Measurements from ENCODE around the gene LCE2D.
"Not testable (repeated sequence)": the region's sequence is repeated elsewhere in the genome, so short reads cannot be mapped to it uniquely, and the experiment has no call there.

LCE2D gene

GRCh38 chr1:152663098-152663497, at the start of gene LCE2D:
Gene LCE2D (plus strand): TSS chr1:152663380. CDS start chr1:152664106, 726 bp downstream.
- no peak for DNase-seq (ENCODE audit: low read depth in 2 of 2)

GRCh38 chr1:152613511-152613910, 49.7 kb upstream of the LCE2D start, which contains the start of gene LCE3B:
Gene LCE3B (plus strand): TSS chr1:152613811. CDS start chr1:152613811, 0 bp downstream.
- DNase-seq (ENCODE audit: low read depth in 2 of 2), result no peak

GRCh38 chr1:152621993-152622392, 41.2 kb upstream of the LCE2D start:
- no peak for DNase-seq (ENCODE audit: low read depth in 2 of 2)

- DNase-seq (ENCODE audit: low read depth in 2 of 2), result no peak
Measured at GRCh38 chr1:152622803-152623202, 40.4 kb upstream of the LCE2D start, which contains the start of gene LCE3A. Gene LCE3A (minus strand): TSS chr1:152623103. CDS start chr1:152623103, 0 bp downstream.

- no peak for DNase-seq (ENCODE audit: low read depth in 2 of 2)
Measured at GRCh38 chr1:152623203-152623844, 39.9 kb upstream of the LCE2D start.

- DNase-seq (ENCODE audit: low read depth in 2 of 2), result no peak
Measured at GRCh38 chr1:152626744-152627143, 36.4 kb upstream of the LCE2D start.

GRCh38 chr1:152630596-152630995, 32.6 kb upstream of the LCE2D start:
- no peak for DNase-seq (ENCODE audit: low read depth in 2 of 2)

- no peak for DNase-seq (ENCODE audit: low read depth in 2 of 2)
Measured at GRCh38 chr1:152640351-152640750, 22.8 kb upstream of the LCE2D start.

GRCh38 chr1:152643945-152644344, 19.2 kb upstream of the LCE2D start:
- no peak for DNase-seq (ENCODE audit: low read depth in 2 of 2)

- no peak for DNase-seq (ENCODE audit: low read depth in 2 of 2)
Measured at GRCh38 chr1:152645146-152645545, 18.0 kb upstream of the LCE2D start.

GRCh38 chr1:152646656-152647055, 16.5 kb upstream of the LCE2D start:
- no peak for DNase-seq (ENCODE audit: low read depth in 2 of 2)

- DNase-seq (ENCODE audit: low read depth in 2 of 2), result peak; percentile 5 to 11
Measured at GRCh38 chr1:152654110-152654509, 9.1 kb upstream of the LCE2D start.

GRCh38 chr1:152656459-152656858, 6.7 kb upstream of the LCE2D start:
- DNase-seq (ENCODE audit: low read depth in 2 of 2), result no peak

GRCh38 chr1:152657677-152658076, 5.5 kb upstream of the LCE2D start:
- no peak for DNase-seq (ENCODE audit: low read depth in 2 of 2)

- no peak for DNase-seq (ENCODE audit: low read depth in 2 of 2)
Measured at GRCh38 chr1:152658649-152659048, 4.5 kb upstream of the LCE2D start.

GRCh38 chr1:152666171-152666570, 3.0 kb downstream of the LCE2D start:
- not testable (repeated sequence) for DNase-seq (ENCODE audit: low read depth in 2 of 2)

- DNase-seq (ENCODE audit: low read depth in 2 of 2), result no peak
Measured at GRCh38 chr1:152667648-152668047, 4.5 kb downstream of the LCE2D start.

- no peak for DNase-seq (ENCODE audit: low read depth in 2 of 2)
Measured at GRCh38 chr1:152673016-152673415, 9.8 kb downstream of the LCE2D start.

GRCh38 chr1:152674983-152675382, 11.8 kb downstream of the LCE2D start, which contains the start of gene LCE2C:
Gene LCE2C (plus strand): TSS chr1:152675279. CDS start chr1:152676016, 737 bp downstream.
- not testable (repeated sequence) for DNase-seq (ENCODE audit: low read depth in 2 of 2)

- DNase-seq (ENCODE audit: low read depth in 2 of 2), result no peak
Measured at GRCh38 chr1:152679459-152679858, 16.3 kb downstream of the LCE2D start.

GRCh38 chr1:152681616-152682015, 18.4 kb downstream of the LCE2D start:
- no peak for DNase-seq (ENCODE audit: low read depth in 2 of 2)

GRCh38 chr1:152683846-152684245, 20.7 kb downstream of the LCE2D start:
- no peak for DNase-seq (ENCODE audit: low read depth in 2 of 2)

GRCh38 chr1:152685823-152686222, 22.6 kb downstream of the LCE2D start, which contains the start of gene LCE2B:
Gene LCE2B (plus strand): TSS chr1:152686123. CDS start chr1:152686844, 721 bp downstream.
- not testable (repeated sequence) for DNase-seq (ENCODE audit: low read depth in 2 of 2)

Data from stimulated activated CD8-positive, alpha-beta memory T cell treated with anti-CD3 and anti-CD28 coated beads, Interleukin-7, amount 100 ng/mL, for 4 hours (primary cell).